Measurements from ENCODE around the gene DDC. TPM values are rescaled to one million over a fixed set of nuclear protein-coding genes. Genes with fewer than 3 reads are reported as not detected.
A peak's percentile ranks its signal among the peaks of the same experiment; 100 is the strongest.

DDC gene
- total and polyA plus RNA-seq, 7 donors, result 0.36 to 77.2 (median 49.9) TPM; not detected in 3

DNA sequence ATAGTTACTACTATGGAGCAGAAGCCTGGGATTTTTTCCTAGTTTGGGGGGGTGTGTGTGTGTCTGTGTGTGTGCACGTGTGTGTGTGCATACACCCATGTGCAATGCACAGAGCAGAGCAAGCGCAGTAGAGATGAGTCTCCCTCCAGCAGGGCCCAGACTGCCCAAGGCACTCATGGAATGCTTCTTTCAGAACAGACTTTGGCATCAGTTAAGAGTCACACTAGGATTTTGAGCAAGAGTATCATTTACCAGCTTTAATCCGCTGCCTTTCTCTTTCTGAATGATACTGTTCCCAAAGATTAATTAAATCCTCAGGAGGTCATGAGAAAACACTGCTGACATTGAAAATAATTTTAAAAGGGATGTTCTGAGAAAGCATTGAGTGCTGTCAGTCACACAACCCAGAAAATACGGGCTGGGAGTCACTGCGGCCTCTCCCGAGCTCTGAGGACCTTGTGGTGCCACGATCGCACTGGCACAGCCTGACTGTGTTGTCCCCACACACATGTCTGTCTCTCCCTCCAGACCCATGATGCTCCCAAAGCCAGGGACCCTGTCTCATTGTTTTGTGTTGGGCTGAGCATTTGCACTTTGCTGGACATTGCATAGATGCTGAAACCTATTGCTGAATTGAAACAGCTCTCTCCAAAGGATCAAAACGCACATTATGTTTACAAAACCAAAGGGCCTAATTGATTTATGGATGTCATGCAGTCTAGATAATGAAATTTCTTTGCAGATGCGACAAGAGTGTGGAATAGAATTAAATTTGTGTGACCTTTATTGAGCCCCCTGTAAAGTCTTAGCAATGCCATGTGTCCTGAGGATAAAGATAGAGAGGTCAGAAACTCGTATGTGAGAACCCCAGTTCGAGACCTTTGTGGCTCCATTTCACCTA is 60.3 kb downstream of the DDC start:
- DNase-seq, result no peak
- intact Hi-C loops (cut with DNase I), result no loop called here
- no peaks in the 10 kb centered on the region for H3K9me3 ChIP-seq
- no peak overlapping the region for H3K4me3 ChIP-seq
- peaks cover 0 to 33% (median 27%) of the 10 kb centered on the region in 4 donors for H3K4me1 ChIP-seq
- no peaks in the 10 kb centered on the region for H3K27me3 ChIP-seq
- WGBS, 2 donors, result 85 to 88% methylated on average over 12 of the region's 12 CpGs
- H3K36me3 ChIP-seq, result no peaks in the 10 kb centered on the region
- TF ChIP-seq CTCF (IDR thresholded peaks at IDR 0.05), result no peak
- TF ChIP-seq EP300 (IDR thresholded peaks at IDR 0.05), result no peak
- no peak for TF ChIP-seq POLR2AphosphoS5 (IDR thresholded peaks at IDR 0.05)
- no peak for TF ChIP-seq POLR2A (IDR thresholded peaks at IDR 0.05)
- no peak overlapping the region for H3K27ac ChIP-seq

DNA sequence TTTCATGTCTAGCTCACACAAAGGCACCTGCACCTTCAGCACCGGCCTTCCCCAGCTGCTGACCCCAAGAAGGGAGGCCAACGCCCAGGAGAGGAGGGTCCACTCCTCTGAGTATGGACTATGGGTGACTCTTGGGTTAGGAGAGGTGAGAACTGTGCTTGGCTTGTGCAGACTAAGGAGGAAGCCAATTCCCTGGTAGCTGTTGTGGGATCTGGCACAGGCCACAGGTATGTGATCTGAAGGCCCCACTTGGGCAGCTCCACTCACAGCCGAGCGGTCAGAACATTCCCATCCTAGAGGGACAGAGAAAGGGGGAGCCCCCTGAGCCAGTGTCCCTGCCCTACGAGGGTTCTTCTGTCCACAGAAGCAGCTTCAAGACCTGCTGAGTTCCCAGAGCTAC is 62.3 kb downstream of the DDC start:
- peaks cover 0 to 33% (median 27%) of the 10 kb centered on the region in 4 donors for H3K4me1 ChIP-seq
- peak; percentile 74 for DNase-seq
- WGBS, 2 donors, result 79 to 80% methylated on average over 5 of the region's 5 CpGs
- peak overlapping the region; percentile 61 to 88 (median 79) for H3K27ac ChIP-seq
- H3K9me3 ChIP-seq, result no peaks in the 10 kb centered on the region
- H3K27me3 ChIP-seq, result no peaks in the 10 kb centered on the region
- no peak for TF ChIP-seq EP300 (IDR thresholded peaks at IDR 0.05)
- no peak for TF ChIP-seq POLR2A (IDR thresholded peaks at IDR 0.05)
- TF ChIP-seq POLR2AphosphoS5 (IDR thresholded peaks at IDR 0.05), result no peak
- no peak for TF ChIP-seq CTCF (IDR thresholded peaks at IDR 0.05)
- no peak overlapping the region for H3K4me3 ChIP-seq
- no peaks in the 10 kb centered on the region for H3K36me3 ChIP-seq
- intact Hi-C loops (cut with DNase I), result loop anchor here (1.0 kb wide), 1 partner anchor 154 kb away; no protein-coding TSS in a partner anchor

- peaks cover 0 to 33% (median 27%) of the 10 kb centered on the region in 4 donors for H3K4me1 ChIP-seq
- no peaks in the 10 kb centered on the region for H3K9me3 ChIP-seq
- peak overlapping the region; percentile 61 to 88 (median 79) for H3K27ac ChIP-seq
- 63 to 78% methylated on average over 8 of the region's 8 CpGs for WGBS, 2 donors
- H3K4me3 ChIP-seq, result peak overlapping the region in 1 of 4 donors; percentile 2
- intact Hi-C loops (cut with DNase I), result loop anchor here (1.0 kb wide), 1 partner anchor 155 kb away; no protein-coding TSS in a partner anchor
- no peaks in the 10 kb centered on the region for H3K27me3 ChIP-seq
- no peaks in the 10 kb centered on the region for H3K36me3 ChIP-seq
- TF ChIP-seq EP300 (IDR thresholded peaks at IDR 0.05) (peak; percentile 96 to 100 (median 99)), CTCF (IDR thresholded peaks at IDR 0.05) (no peak), POLR2AphosphoS5 (IDR thresholded peaks at IDR 0.05) (peak; percentile 93 to 97 (median 96))
- peak; percentile 95 for DNase-seq
These were observed 63.1 kb downstream of the DDC start for GRCh38 chr7:50502001-50502684.

DNA sequence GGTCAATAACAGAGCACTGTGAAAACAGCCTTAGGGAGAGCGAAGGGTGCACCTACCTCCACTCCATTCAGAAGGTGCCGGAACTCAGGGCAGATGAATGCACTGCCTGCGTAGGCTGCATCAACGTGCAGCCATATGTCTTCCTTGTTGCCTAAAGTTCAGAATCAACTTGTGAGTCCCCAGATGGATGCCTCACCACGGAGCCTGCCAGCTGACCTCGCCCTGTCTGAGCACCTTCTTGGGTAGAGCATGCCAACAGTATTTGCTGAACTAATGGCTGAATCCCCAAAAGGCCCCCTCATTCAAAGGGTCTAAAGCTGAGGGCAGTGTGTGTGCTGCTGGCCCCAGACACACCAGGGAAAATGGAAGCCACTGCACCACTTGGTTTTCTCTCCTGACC is 66.1 kb downstream of the DDC start:
- Histone ChIP-seq H3K27ac (no peak overlapping the region), H3K9me3 (no peaks in the 10 kb centered on the region), H3K36me3 (no peaks in the 10 kb centered on the region), H3K4me3 (no peak overlapping the region), H3K4me1 (peaks cover 0 to 31% (median 24%) of the 10 kb centered on the region in 4 donors), H3K27me3 (no peaks in the 10 kb centered on the region)
- intact Hi-C loops (cut with DNase I), result no loop called here
- no peak for DNase-seq
- 93 to 94% methylated on average over 6 of the region's 6 CpGs for WGBS, 2 donors
- TF ChIP-seq POLR2AphosphoS5 (IDR thresholded peaks at IDR 0.05) (no peak), EP300 (IDR thresholded peaks at IDR 0.05) (no peak), POLR2A (IDR thresholded peaks at IDR 0.05) (no peak), CTCF (IDR thresholded peaks at IDR 0.05) (no peak)

Measured in sigmoid colon (tissue), 7 donors.